ENCODE results near the gene BTN1A1.

Gene BTN1A1

DNA sequence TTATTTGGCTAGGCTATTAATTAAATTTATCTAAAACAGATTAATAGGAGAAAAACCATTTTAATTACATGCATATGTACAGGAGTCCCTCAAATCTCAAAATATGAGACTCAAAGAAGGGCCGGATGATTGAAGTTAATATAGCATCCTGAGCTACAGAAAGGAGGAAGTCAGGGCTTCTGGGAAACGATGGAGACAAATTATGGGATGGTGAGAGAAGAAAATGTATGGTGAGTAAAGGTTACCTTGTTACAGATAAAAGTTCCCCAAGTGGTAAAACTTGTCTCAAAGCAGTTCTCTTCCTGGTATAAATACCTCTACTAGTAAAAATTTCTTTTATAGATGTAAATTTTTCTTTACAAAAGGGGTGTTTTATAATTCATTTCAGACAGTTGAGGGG lies 15.9 kb upstream of the BTN1A1 start:
- H3K27ac ChIP-seq = no peak overlapping the region
- TF ChIP-seq, protein P1, sequence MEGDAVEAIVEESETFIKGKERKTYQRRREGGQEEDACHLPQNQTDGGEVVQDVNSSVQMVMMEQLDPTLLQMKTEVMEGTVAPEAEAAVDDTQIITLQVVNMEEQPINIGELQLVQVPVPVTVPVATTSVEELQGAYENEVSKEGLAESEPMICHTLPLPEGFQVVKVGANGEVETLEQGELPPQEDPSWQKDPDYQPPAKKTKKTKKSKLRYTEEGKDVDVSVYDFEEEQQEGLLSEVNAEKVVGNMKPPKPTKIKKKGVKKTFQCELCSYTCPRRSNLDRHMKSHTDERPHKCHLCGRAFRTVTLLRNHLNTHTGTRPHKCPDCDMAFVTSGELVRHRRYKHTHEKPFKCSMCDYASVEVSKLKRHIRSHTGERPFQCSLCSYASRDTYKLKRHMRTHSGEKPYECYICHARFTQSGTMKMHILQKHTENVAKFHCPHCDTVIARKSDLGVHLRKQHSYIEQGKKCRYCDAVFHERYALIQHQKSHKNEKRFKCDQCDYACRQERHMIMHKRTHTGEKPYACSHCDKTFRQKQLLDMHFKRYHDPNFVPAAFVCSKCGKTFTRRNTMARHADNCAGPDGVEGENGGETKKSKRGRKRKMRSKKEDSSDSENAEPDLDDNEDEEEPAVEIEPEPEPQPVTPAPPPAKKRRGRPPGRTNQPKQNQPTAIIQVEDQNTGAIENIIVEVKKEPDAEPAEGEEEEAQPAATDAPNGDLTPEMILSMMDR (IDR thresholded peaks at IDR 0.05) = no peak
- H3K27me3 ChIP-seq = no peaks in the 10 kb centered on the region

DNA sequence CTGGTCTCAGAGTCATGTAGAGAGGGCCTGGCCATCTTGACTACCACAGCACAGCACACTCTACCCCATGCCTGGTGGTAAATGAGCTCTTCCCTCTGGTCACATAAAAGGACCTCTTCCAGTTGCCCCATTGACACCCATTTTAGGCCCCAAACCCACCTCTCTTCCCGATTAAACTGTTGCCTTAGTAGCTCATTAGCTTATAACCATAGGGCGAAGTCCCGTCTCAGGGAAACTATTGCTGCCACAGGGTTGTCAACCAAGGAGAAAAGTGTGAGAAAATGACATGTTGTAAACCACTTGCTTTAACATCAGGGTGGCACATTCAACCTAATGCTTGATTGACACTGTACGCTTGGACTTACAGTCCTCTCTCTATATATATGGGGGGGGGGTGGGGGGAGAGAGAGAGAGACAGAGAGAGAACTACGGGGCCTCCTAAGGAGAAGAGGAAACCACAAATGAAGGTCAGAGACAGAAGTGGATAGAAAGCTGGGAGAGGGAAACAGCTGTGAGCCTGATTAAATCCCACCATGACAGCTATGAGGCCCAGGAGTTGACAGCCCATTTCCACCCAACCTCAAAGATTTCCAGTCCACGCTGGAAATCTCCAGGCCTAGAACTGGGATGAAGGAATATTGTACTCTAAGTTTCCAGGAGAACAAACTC lies 14.9 kb upstream of the BTN1A1 start:
- Histone ChIP-seq H3K27ac (no peak overlapping the region), H3K9me3 (no peaks in the 10 kb centered on the region), H3K27me3 (no peaks in the 10 kb centered on the region), H3K4me3 (ENCODE audit: low read depth in 1 of 2, low read length in 1 of 2) (no peak overlapping the region), H3K36me3 (no peaks in the 10 kb centered on the region), H3K4me1 (ENCODE audit: control insufficient read depth in 1 of 2, insufficient read depth in 1 of 2, low read depth in 1 of 2, low read length in 1 of 2) (peaks cover 0 to 7% of the 10 kb centered on the region in 2 experiments)
- TF ChIP-seq, protein P1 (IDR thresholded peaks at IDR 0.05) = no peak

More for the DNA sequence above, 15.9 kb upstream of the BTN1A1 start:
- H3K4me1 ChIP-seq (ENCODE audit: control insufficient read depth in 1 of 2, insufficient read depth in 1 of 2, low read depth in 1 of 2, low read length in 1 of 2) = peaks cover 1 to 10% of the 10 kb centered on the region in 2 experiments
- H3K9me3 ChIP-seq = no peaks in the 10 kb centered on the region
- no peak overlapping the region for H3K4me3 ChIP-seq (ENCODE audit: low read depth in 1 of 2, low read length in 1 of 2)
- H3K36me3 ChIP-seq = no peaks in the 10 kb centered on the region

DNA sequence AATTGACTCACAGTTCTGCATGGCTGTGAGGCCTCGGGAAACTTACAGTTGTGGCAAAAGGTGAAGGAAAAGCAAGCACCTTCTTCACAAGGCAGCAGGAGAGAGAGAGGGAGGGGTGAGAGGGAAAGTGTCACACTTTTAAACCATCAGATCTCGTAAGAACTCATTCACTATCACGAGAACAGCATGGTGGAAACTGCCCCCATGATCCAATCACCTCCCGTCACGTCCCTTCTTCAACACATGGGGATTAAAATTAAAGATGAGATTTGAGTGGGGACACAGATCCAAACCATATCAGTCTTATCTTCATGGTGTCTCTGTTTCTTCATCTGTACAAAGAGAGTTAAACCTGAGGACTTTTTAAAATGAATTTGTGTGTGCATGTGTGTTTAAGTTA lies 13.7 kb upstream of the BTN1A1 start:
- no peaks in the 10 kb centered on the region for H3K9me3 ChIP-seq
- H3K4me1 ChIP-seq (ENCODE audit: control insufficient read depth in 1 of 2, insufficient read depth in 1 of 2, low read depth in 1 of 2, low read length in 1 of 2) = no peaks in the 10 kb centered on the region
- H3K36me3 ChIP-seq = no peaks in the 10 kb centered on the region
- TF ChIP-seq, protein P1 (IDR thresholded peaks at IDR 0.05) = no peak
- H3K27ac ChIP-seq = no peak overlapping the region
- no peak overlapping the region for H3K4me3 ChIP-seq (ENCODE audit: low read depth in 1 of 2, low read length in 1 of 2)
- no peaks in the 10 kb centered on the region for H3K27me3 ChIP-seq

GRCh38 chr6:26487466-26487865 lies 12.6 kb upstream of the BTN1A1 start:
- Histone ChIP-seq H3K4me3 (ENCODE audit: low read depth in 1 of 2, low read length in 1 of 2) (no peak overlapping the region), H3K36me3 (no peaks in the 10 kb centered on the region), H3K4me1 (ENCODE audit: control insufficient read depth in 1 of 2, insufficient read depth in 1 of 2, low read depth in 1 of 2, low read length in 1 of 2) (no peaks in the 10 kb centered on the region), H3K27ac (no peak overlapping the region), H3K27me3 (no peaks in the 10 kb centered on the region), H3K9me3 (no peaks in the 10 kb centered on the region)
- TF ChIP-seq, protein P1 (IDR thresholded peaks at IDR 0.05) = no peak

DNA sequence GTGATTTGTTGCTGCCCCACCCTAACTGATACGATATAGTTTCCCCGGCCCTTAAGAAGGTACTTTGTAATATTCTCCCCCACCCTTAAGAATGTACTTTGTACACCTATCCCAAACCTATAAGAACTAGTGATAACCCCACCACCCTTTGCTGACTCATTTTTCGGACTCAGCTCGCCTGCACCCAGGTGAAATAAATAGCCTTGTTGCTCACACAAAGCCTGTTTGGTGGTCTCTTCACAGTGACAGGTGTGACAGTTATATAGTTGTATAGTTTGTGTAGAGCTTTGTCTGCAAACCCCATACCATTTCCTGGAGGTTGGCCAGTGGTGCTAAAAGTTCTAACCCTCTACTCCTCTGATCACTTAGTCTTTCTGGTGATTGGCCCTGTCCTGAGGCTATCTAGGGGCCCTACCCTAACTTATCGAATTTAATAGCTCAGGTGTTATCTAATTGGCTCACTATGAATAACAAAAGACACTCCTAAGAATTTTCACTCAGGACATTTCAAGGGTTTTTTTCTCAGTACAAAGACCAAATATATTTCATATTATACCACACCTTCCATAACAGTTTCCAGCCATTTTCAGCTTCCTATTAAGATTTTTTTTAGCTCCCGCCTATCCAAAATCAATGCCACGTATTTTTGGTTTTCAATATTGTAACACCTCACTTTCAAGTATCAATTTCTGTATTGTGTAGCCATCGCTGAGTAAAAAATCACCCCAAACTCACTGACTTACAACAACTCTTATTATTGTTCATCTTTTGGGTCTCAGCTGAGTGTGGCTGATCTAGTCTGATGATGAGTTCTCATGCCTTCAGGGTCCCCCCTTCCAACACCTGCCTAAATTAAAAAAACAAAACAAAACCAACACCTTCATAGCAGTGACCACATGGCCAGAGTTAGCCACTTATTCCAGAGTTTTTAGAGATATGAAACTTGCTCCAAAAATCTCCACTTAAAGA lies 9.8 kb upstream of the BTN1A1 start:
- no peak overlapping the region for H3K27ac ChIP-seq
- H3K4me3 ChIP-seq (ENCODE audit: low read depth in 1 of 2, low read length in 1 of 2) = no peak overlapping the region
- H3K36me3 ChIP-seq = no peaks in the 10 kb centered on the region
- H3K9me3 ChIP-seq = no peaks in the 10 kb centered on the region
- peaks cover 15% of the 10 kb centered on the region for H3K27me3 ChIP-seq
- H3K4me1 ChIP-seq (ENCODE audit: control insufficient read depth in 1 of 2, insufficient read depth in 1 of 2, low read depth in 1 of 2, low read length in 1 of 2) = no peaks in the 10 kb centered on the region
- TF ChIP-seq, protein P1 (IDR thresholded peaks at IDR 0.05) = no peak

Data from neutrophil (primary cell).